PC-9 (cell line): Measurements from ENCODE around the gene PI4K2B. TPM values are rescaled to one million over a fixed set of nuclear protein-coding genes. Genes with fewer than 3 reads are reported as not detected.
"Not testable (repeated sequence)": the region's sequence is repeated elsewhere in the genome, so short reads cannot be mapped to it uniquely, and the experiment has no call there.

ENCODE experiments used
- BruUV-seq: library from RNA; stranded (reverse); fragments of 400-500 nt; replicated peaks from 2 replicates; lab custom pipeline; 2021; lab: Mats Ljungman, UMichigan
- CTCF ChIA-PET: fragments of 300-600 bp; sonication (Branson Sonifier 250); formaldehyde crosslinking; loops from one replicate; lab custom pipeline; 2022; ENCODE audit warnings: antibody characterized with exemption; lab: Charles Lee
- POLR2A ChIA-PET: fragments of 300-600 bp; sonication (Branson Sonifier 250); formaldehyde crosslinking; loops from one replicate; lab custom pipeline; 2022; ENCODE audit warnings: antibody characterized with exemption; ENCODE audit not compliant: unreplicated experiment; lab: Charles Lee
- DNase-seq, 2 experiments: peaks; one replicate each; pipeline versions ENCODE4 v3.0.0 to v3.0.0-alpha.2; 2015 to 2022; ENCODE audit warnings: mixed read lengths in 1 of 2
- H2AFZ ChIP-seq: fragments of 200-600 bp; sonication (generic); 2 replicates; pipeline ENCODE4 v1.8.1; 2017; ENCODE audit warnings: antibody characterized with exemption
- H3F3A ChIP-seq: fragments of 200-600 bp; sonication (generic); 2 replicates; pipeline ENCODE4 v1.8.1; 2017; ENCODE audit warnings: antibody characterized with exemption, mild to moderate bottlenecking, low read depth; ENCODE audit not compliant: insufficient read depth
- H3K27ac ChIP-seq: fragments of 200-600 bp; sonication (generic); 2 replicates; pipeline ENCODE4 v1.6.1; 2016; ENCODE audit warnings: mixed run types
- H3K27me3 ChIP-seq: fragments of 200-600 bp; sonication (generic); 2 replicates; pipeline ENCODE4 v1.6.1; 2016; ENCODE audit warnings: low read depth, mixed run types; ENCODE audit not compliant: insufficient read depth
- H3K36me3 ChIP-seq: fragments of 200-600 bp; sonication (generic); 2 replicates; pipeline ENCODE4 v1.6.1; 2016; ENCODE audit warnings: low read depth, mixed run types
- H3K4me1 ChIP-seq: fragments of 200-600 bp; sonication (generic); replicated peaks from 2 replicates; pipeline ENCODE4 v1.6.1; 2016; ENCODE audit warnings: mixed run types; ENCODE audit not compliant: insufficient read depth
- H3K4me2 ChIP-seq: fragments of 200-600 bp; sonication (generic); 2 replicates; pipeline ENCODE4 v1.6.1; 2017; ENCODE audit warnings: mixed run types
- H3K4me3 ChIP-seq: fragments of 200-600 bp; sonication (generic); 2 replicates; pipeline ENCODE4 v1.6.1; 2016; ENCODE audit warnings: mixed run types
- H3K79me2 ChIP-seq: fragments of 200-600 bp; sonication (generic); 2 replicates; pipeline ENCODE4 v1.6.1; 2017; ENCODE audit warnings: low read depth, mixed run types
- H3K9me2 ChIP-seq: fragments of 200-600 bp; sonication (generic); 2 replicates; pipeline ENCODE4 v1.8.1; 2017; ENCODE audit warnings: mild to moderate bottlenecking; ENCODE audit not compliant: insufficient read depth
- H3K9me3 ChIP-seq: fragments of 200-600 bp; sonication (generic); 2 replicates; pipeline ENCODE4 v1.8.1; 2016; ENCODE audit warnings: low read depth; ENCODE audit not compliant: insufficient read depth
- H4K20me1 ChIP-seq: fragments of 200-600 bp; sonication (generic); 2 replicates; pipeline ENCODE4 v1.8.1; 2017; ENCODE audit not compliant: insufficient read depth
- CTCF ChIP-seq: fragments of 200-600 bp; sonication (generic); conservative IDR thresholded peaks from 2 replicates; pipeline ENCODE4 v1.6.1; 2017; ENCODE audit warnings: mixed run types, antibody characterized with exemption, mild to moderate bottlenecking, moderate library complexity
- EZH2 ChIP-seq: fragments of 200-600 bp; sonication (generic); IDR thresholded peaks from 2 replicates; pipeline ENCODE4 v1.8.0; 2017; ENCODE audit warnings: antibody characterized with exemption, low read depth
- intact Hi-C: fragments of 100-400 bp; cut with micrococcal nuclease; formaldehyde crosslinking; loops from one replicate; pipeline ENCODE4 v1.10.0; 2022; ENCODE audit not compliant: unreplicated experiment
- total RNA-seq: library from RNA; stranded (reverse); gene quantifications from 2 replicates; pipeline ENCODE4 v1.2.3, GENCODE V29; 2021

PI4K2B gene
- total RNA-seq, 1 experiment from 2014 or later, result 19.3 TPM

- Histone ChIP-seq H3K9me2 (no peaks in the 10 kb centered on the region), H3K4me3 (no peak overlapping the region), H3K4me1 (0 out of 2 replicates have a peak, but pooled peaks cover 3% of the 10 kb centered on the region), H3K9me3 (no peaks in the 10 kb centered on the region), H3K27me3 (no peaks in the 10 kb centered on the region), H3K27ac (no peak overlapping the region), H3F3A (no peaks in the 10 kb centered on the region), H2AFZ (no peak overlapping the region), H3K4me2 (no peak overlapping the region), H3K36me3 (no peaks in the 10 kb centered on the region), H3K79me2 (no peaks in the 10 kb centered on the region; the same call in 1 of the 2 replicates), H4K20me1 (no peaks in the 10 kb centered on the region)
- intact Hi-C loops, result no loop called here
- CTCF ChIA-PET, result no interaction called here
- BruUV-seq, result no TSS peak
- TF ChIP-seq EZH2, result no peak
- no peak for TF ChIP-seq CTCF
- no peak for DNase-seq
- POLR2A ChIA-PET, result no interaction called here
Observed at GRCh38 chr4:25245181-25245580, 11.3 kb downstream of the PI4K2B start.

- H3K4me2 ChIP-seq, result no peak overlapping the region
- no peak for DNase-seq
- H3F3A ChIP-seq, result no peaks in the 10 kb centered on the region
- H3K9me2 ChIP-seq, result no peaks in the 10 kb centered on the region
- intact Hi-C loops, result no loop called here
- H3K9me3 ChIP-seq, result no peaks in the 10 kb centered on the region
- no peaks in the 10 kb centered on the region for H4K20me1 ChIP-seq
- TF ChIP-seq EZH2 (no peak), CTCF (no peak)
- H3K4me3 ChIP-seq, result no peak overlapping the region
- CTCF ChIA-PET, result no interaction called here
- no peaks in the 10 kb centered on the region for H3K36me3 ChIP-seq
- no TSS peak for BruUV-seq
- POLR2A ChIA-PET, result no interaction called here
- no peak overlapping the region for H2AFZ ChIP-seq
- H3K27ac ChIP-seq, result no peak overlapping the region
- H3K27me3 ChIP-seq, result no peaks in the 10 kb centered on the region
- H3K79me2 ChIP-seq, result no peaks in the 10 kb centered on the region
- H3K4me1 ChIP-seq, result no peaks in the 10 kb centered on the region
Observed at GRCh38 chr4:25246680-25247611, 13.1 kb downstream of the PI4K2B start.

GRCh38 chr4:25248875-25249274 is 15.0 kb downstream of the PI4K2B start:
- DNase-seq, H3K27me3 ChIP-seq, CTCF ChIA-PET, H3K9me3 ChIP-seq, POLR2A ChIA-PET, BruUV-seq, H3K4me3 ChIP-seq, H3F3A ChIP-seq, intact Hi-C loops, H3K4me1 ChIP-seq, H3K79me2 ChIP-seq, H3K9me2 ChIP-seq, H3K4me2 ChIP-seq, H4K20me1 ChIP-seq, H3K27ac ChIP-seq, H2AFZ ChIP-seq, H3K36me3 ChIP-seq: not testable (repeated sequence)

GRCh38 chr4:25249494-25249893 is 15.7 kb downstream of the PI4K2B start:
- H3K79me2 ChIP-seq, H3K4me2 ChIP-seq, H3K4me1 ChIP-seq, CTCF ChIA-PET, H3K9me3 ChIP-seq, H4K20me1 ChIP-seq, H3K27me3 ChIP-seq, H3K27ac ChIP-seq, H3K9me2 ChIP-seq, intact Hi-C loops, H3K4me3 ChIP-seq, H2AFZ ChIP-seq, H3F3A ChIP-seq, DNase-seq, POLR2A ChIA-PET, BruUV-seq, H3K36me3 ChIP-seq: not testable (repeated sequence)
